ENCODE measurements around the gene NLRP12. TPM values are rescaled to one million over a fixed set of nuclear protein-coding genes. Genes with fewer than 3 reads are reported as not detected.
"Not testable (repeated sequence)": the region's sequence is repeated elsewhere in the genome, so short reads cannot be mapped to it uniquely, and the experiment has no call there.

NLRP12 gene
- total and polyA plus RNA-seq, 2 experiments from 2014 or later = 1.9 to 7.5 TPM

DNA sequence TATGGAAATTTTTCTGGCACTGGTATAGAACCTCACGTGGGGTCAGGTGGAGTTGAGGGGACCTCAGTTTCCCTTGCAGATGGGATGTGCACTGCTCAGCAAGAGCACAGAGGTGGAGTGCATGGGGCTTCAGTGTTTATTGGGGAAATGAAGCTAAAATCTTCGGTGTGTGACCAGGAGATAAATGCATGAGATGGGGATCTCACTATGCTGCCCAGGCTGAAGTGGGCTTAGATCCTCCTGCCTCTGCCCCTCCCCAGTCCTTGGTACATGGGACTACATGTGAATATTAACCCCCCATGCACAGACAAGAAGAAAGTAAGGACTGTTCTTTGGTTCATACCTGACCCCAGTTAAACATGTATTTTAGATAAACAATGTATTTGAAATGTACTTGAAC lies 65.1 kb downstream of the NLRP12 start:
- not testable (repeated sequence) for H3K4me1 Mint-ChIP-seq; H3K27me3 Mint-ChIP-seq (ENCODE audit: insufficient read depth, low read depth, poor library complexity); H3K4me3 Mint-ChIP-seq; H3K27ac ChIP-seq (ENCODE audit: low read depth); H3K4me1 ChIP-seq (ENCODE audit: insufficient read depth); H3K9me3 Mint-ChIP-seq; H3K36me3 Mint-ChIP-seq (ENCODE audit: low read depth); DNase-seq (ENCODE audit: low spot score); H3K36me3 ChIP-seq (ENCODE audit: insufficient read depth); H3K27me3 ChIP-seq (ENCODE audit: insufficient read depth); H3F3A ChIP-seq (replicated peaks; ENCODE audit: low read depth); H3K4me2 ChIP-seq; H3K4me3 ChIP-seq; H3K9me2 ChIP-seq (ENCODE audit: insufficient read depth); H4K20me1 ChIP-seq (replicated peaks; ENCODE audit: insufficient read depth); H2AFZ ChIP-seq; ATAC-seq; H3K79me2 ChIP-seq (replicated peaks; ENCODE audit: insufficient read depth); H3K27ac Mint-ChIP-seq

MicroRNAs within 50 kb of the gene (microRNA counts, 767-probe panel; counts per million panel counts)
- microRNA hsa-miR-371a-3p (12,183 counts per million, percentile 84 among the panel's probes with 10 or more counts), microRNA hsa-miR-371a-5p (9,087 counts per million, percentile 62 among the panel's probes with 10 or more counts), microRNA hsa-miR-371b-3p (not detected), microRNA hsa-miR-371b-5p (not detected), microRNA hsa-miR-372 (13,199 counts per million, percentile 90 among the panel's probes with 10 or more counts), microRNA hsa-miR-373-3p (14,036 counts per million, percentile 91 among the panel's probes with 10 or more counts), microRNA hsa-miR-516a-3p (not detected), microRNA hsa-miR-516a-5p (not detected), microRNA hsa-miR-522-3p (7,437 counts per million, percentile 43 among the panel's probes with 10 or more counts)

Small RNA genes within 50 kb of the gene (microRNA-seq; reads per million reads assigned to microRNA genes)
- gene MIR1283-2 (1.1 reads per million), gene MIR371A (not detected), gene MIR372 (12,176 reads per million, percentile 98 among the genes with 10 or more reads in this experiment), gene MIR373 (6,449 reads per million, percentile 98 among the genes with 10 or more reads in this experiment), gene MIR516A1 (not detected), gene MIR516A2 (0.89 reads per million), gene MIR519A1 (124 reads per million, percentile 67 among the genes with 10 or more reads in this experiment), gene MIR521-1 (not detected), gene MIR522 (424 reads per million, percentile 83 among the genes with 10 or more reads in this experiment), gene MIR527 (18.8 reads per million, percentile 44 among the genes with 10 or more reads in this experiment)

Small RNA genes within 50 kb of the gene (small RNA-seq; reads per million reads assigned to genes)
- gene AC008753.1 (ENCODE audit: low replicate concordance) (not detected), gene MIR1283-2 (ENCODE audit: low replicate concordance) (0.47 reads per million, percentile 32 among the genes with 10 or more reads in this experiment), gene MIR371A (ENCODE audit: low replicate concordance) (not detected), gene MIR372 (ENCODE audit: low replicate concordance) (not detected), gene MIR373 (ENCODE audit: low replicate concordance) (1,461 reads per million, percentile 100 among the genes with 10 or more reads in this experiment), gene MIR516A1 (ENCODE audit: low replicate concordance) (not detected), gene MIR516A2 (ENCODE audit: low replicate concordance) (1.1 reads per million, percentile 66 among the genes with 10 or more reads in this experiment), gene MIR519A1 (ENCODE audit: low replicate concordance) (0.70 reads per million, percentile 48 among the genes with 10 or more reads in this experiment), gene MIR521-1 (ENCODE audit: low replicate concordance) (0.07 reads per million), gene MIR527 (ENCODE audit: low replicate concordance) (not detected), gene RNU6-1041P (ENCODE audit: low replicate concordance) (not detected), gene RNU6-165P (ENCODE audit: low replicate concordance) (not detected), gene RNU6-751P (ENCODE audit: low replicate concordance) (not detected), gene RNU6-982P (ENCODE audit: low replicate concordance) (not detected)

Other genes with a start within 250 kb of the NLRP12 start
- not detected in 2 replicates for gene DPRX, start 192.3 kb downstream of the NLRP12 start, total RNA-seq (2014; rRNA removed; shearing (Covaris generic))
- gene DPRX, start 192.3 kb downstream of the NLRP12 start, polyA plus RNA-seq (2016; fragmentation: Nextera tagmentation; extraction: Ambion mirVana) = not detected in 2 replicates
- 40.5 and 57.1 TPM in 2 replicates for gene MYADM, start 43.6 kb upstream of the NLRP12 start, total RNA-seq (2014; rRNA removed; shearing (Covaris generic))
- gene MYADM, start 43.6 kb upstream of the NLRP12 start, polyA plus RNA-seq (2016; fragmentation: Nextera tagmentation; extraction: Ambion mirVana) = 43.6 and 49.9 TPM in 2 replicates
- gene PRKCG, start 57.9 kb upstream of the NLRP12 start, total RNA-seq (2014; rRNA removed; shearing (Covaris generic)) = 11.1 and 15.9 TPM in 2 replicates
- 14.9 and 15.4 TPM in 2 replicates for gene PRKCG, start 57.9 kb upstream of the NLRP12 start, polyA plus RNA-seq (2016; fragmentation: Nextera tagmentation; extraction: Ambion mirVana)
- 15.6 and 17.9 TPM in 2 replicates for gene CACNG7, start 85.0 kb upstream of the NLRP12 start, total RNA-seq (2014; rRNA removed; shearing (Covaris generic))
- 9.4 and 9.8 TPM in 2 replicates for gene CACNG7, start 85.0 kb upstream of the NLRP12 start, polyA plus RNA-seq (2016; fragmentation: Nextera tagmentation; extraction: Ambion mirVana)
- 3.1 and 3.9 TPM in 2 replicates for gene CACNG8, start 138.6 kb upstream of the NLRP12 start, total RNA-seq (2014; rRNA removed; shearing (Covaris generic))
- 2.2 TPM in 2 replicates for gene CACNG8, start 138.6 kb upstream of the NLRP12 start, polyA plus RNA-seq (2016; fragmentation: Nextera tagmentation; extraction: Ambion mirVana)
- gene CACNG6, start 167.3 kb upstream of the NLRP12 start, total RNA-seq (2014; rRNA removed; shearing (Covaris generic)) = 0.23 and 0.38 TPM in 2 replicates
- gene CACNG6, start 167.3 kb upstream of the NLRP12 start, polyA plus RNA-seq (2016; fragmentation: Nextera tagmentation; extraction: Ambion mirVana) = 1.5 and 1.8 TPM in 2 replicates
- gene VSTM1, start 239.6 kb upstream of the NLRP12 start, total RNA-seq (2014; rRNA removed; shearing (Covaris generic)) = not detected in 2 replicates
- not detected in 2 replicates for gene VSTM1, start 239.6 kb upstream of the NLRP12 start, polyA plus RNA-seq (2016; fragmentation: Nextera tagmentation; extraction: Ambion mirVana)

Data from GM23338 (cell line).